Cardiac fibroblast (primary cell): ENCODE results near the gene PTPRN2.
"Not testable (repeated sequence)": the region's sequence is repeated elsewhere in the genome, so short reads cannot be mapped to it uniquely, and the experiment has no call there.

ENCODE experiments used
- DNase-seq, 2 donors: peaks; one replicate each; pipeline versions ENCODE4 v3.0.0 to v3.0.0-alpha.2; 2010; ENCODE audit warnings: low read depth in 2 of 2
- H3K4me3 ChIP-seq, 2 donors: replicated peaks in 1 of 2; 1 replicate in 1 of 2; 2 replicates in 1 of 2; pipeline ENCODE4 v1.5.1; 2011; ENCODE audit warnings: low read depth in 2 of 2, low read length in 2 of 2, mild to moderate bottlenecking in 2 of 2, moderate library complexity in 1 of 2
- CTCF ChIP-seq: IDR thresholded peaks from one replicate; pipeline ENCODE4 v1.5.1; 2011; ENCODE audit warnings: low read depth, mild to moderate bottlenecking, low read length, inconsistent platforms

PTPRN2 gene

GRCh38 chr7:157596881-157597280, 990.7 kb downstream of the PTPRN2 start:
- no peak for DNase-seq
- no peak for TF ChIP-seq CTCF
- H3K4me3 ChIP-seq = no peak overlapping the region

GRCh38 chr7:157596471-157596870, 991.2 kb downstream of the PTPRN2 start:
- H3K4me3 ChIP-seq = no peak overlapping the region
- no peak for TF ChIP-seq CTCF
- no peak for DNase-seq

GRCh38 chr7:157596026-157596425, 991.6 kb downstream of the PTPRN2 start:
- no peak for TF ChIP-seq CTCF
- DNase-seq = no peak
- no peak overlapping the region for H3K4me3 ChIP-seq

DNA sequence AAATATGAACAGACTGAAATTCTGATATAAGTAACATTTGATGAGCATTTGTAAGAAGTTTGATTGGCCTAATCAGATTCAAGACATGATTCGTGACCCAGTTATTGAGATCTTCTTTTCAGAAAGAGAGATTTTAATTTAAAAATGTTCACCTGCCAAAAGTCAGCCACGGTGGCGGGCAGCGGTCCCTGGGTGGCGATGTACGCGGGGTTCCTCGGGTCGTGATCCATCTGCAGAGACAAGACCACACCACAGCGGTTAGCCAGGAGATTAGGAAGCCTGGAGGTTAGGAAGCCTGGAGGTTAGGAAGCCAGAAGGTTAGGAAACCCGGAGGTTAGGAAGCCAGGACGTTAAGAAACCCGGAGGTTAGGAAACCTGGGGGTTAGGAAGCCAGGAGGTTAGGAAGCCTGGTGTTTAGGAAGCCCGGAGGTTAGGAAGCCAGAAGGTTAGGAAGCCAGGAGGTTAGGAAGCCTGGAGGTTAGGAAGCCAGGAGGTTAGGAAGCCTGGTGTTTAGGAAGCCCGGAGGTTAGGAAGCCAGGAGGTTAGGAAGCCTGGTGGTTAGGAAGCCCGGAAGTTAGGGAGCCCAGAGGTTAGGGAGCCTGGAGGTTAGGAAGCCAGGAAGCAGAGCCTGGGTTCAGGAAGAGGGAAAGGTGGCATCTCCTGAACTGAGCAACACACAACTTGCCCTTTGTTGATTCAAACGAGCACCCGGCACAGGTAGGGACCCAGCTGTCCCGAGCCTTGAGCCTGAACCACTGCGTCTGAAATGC, 992.4 kb downstream of the PTPRN2 start:
- H3K4me3 ChIP-seq = no peak overlapping the region
- DNase-seq = no peak
- TF ChIP-seq CTCF = no peak

GRCh38 chr7:157594306-157594705, 993.3 kb downstream of the PTPRN2 start:
- H3K4me3 ChIP-seq = no peak overlapping the region
- no peak for TF ChIP-seq CTCF
- no peak for DNase-seq

GRCh38 chr7:157593541-157593940, 994.1 kb downstream of the PTPRN2 start:
- no peak for TF ChIP-seq CTCF
- DNase-seq = no peak
- H3K4me3 ChIP-seq = no peak overlapping the region

DNA sequence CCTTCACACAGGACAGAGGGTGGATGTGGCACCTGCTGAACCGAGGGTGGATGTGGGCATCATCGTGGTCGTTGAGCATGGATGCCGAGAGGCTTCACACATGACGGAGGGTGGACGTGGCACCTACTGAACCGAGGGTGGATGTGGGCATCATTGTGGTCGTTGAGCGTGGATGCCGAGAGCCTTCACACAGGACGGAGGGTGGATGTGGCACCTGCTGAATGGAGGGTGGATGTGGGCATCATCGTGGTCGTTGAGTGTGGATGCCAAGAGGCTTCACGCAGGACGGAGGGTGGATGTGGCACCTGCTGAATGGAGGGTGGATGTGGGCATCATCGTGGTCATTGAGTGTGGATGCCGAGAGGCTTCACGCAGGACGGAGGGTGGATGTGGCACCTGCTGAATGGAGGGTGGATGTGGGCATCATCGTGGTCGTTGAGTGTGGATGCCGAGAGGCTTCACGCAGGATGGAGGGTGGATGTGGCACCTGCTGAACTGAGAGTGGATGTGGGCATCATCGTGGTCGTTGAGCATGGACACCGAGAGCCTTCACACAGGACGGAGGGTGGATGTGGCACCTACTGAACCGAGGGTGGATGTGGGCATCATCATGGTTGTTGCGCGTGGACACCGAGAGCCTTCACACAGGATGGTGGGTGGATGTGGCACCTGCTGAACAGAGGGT, 994.8 kb downstream of the PTPRN2 start:
- not testable (repeated sequence) for DNase-seq, H3K4me3 ChIP-seq
